Adipose tissue (tissue), 3 donors: ENCODE results near the gene BTF3. TPM values are rescaled to one million over a fixed set of nuclear protein-coding genes. Genes with fewer than 3 reads are reported as not detected.

Experiments used
- H3K27ac ChIP-seq: one replicate; pipeline ENCODE4 v1.5.1; 2013; ENCODE audit warnings: low read depth, low read length
- WGBS, 3 donors: extraction: QIAGEN DNeasy Blood & Tissue Kit; methylation state at CpG; one replicate each; pipeline ENCODE4 v1.1.7; 2013; 5-methylcytosine and 5-hydroxymethylcytosine counted together
- polyA plus RNA-seq, 3 donors: library from polyadenylated mRNA; stranded (reverse); fragments of 200-250 nt; gene quantifications; one replicate each; pipeline ENCODE4 v1.2.3, GENCODE V29; 2013
- donor health status: healthy with polysubstance abuse.
- donor health status: Bipolar disorder and iron deficiency.
- donor health status: healthy.

Gene BTF3
- polyA plus RNA-seq, 3 donors: 398 to 993 (median 677) TPM

DNA sequence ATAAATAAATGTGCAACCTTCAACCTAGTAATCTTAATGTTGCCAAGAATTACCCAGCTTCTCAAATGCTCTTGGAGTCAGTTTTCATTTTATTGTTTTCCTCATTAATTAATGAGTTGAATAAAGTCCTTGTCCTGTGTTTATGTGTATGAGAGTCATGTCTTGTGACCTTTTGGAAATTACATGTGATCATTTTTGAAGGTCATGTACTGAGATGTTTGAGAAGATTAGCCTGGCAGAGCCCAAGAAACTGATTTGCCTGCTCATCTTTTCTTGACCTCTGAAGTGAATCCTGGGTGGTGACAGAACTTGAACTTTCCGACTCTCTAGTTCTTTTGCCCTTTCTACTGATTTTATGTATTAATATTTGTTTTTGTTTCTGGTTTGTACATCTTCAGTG, 51.8 kb downstream of the BTF3 start:
- H3K27ac ChIP-seq: no peak overlapping the region
- 74 to 89% (median 88%) methylated on average over 1 of the region's 1 CpG for WGBS, 3 donors

DNA sequence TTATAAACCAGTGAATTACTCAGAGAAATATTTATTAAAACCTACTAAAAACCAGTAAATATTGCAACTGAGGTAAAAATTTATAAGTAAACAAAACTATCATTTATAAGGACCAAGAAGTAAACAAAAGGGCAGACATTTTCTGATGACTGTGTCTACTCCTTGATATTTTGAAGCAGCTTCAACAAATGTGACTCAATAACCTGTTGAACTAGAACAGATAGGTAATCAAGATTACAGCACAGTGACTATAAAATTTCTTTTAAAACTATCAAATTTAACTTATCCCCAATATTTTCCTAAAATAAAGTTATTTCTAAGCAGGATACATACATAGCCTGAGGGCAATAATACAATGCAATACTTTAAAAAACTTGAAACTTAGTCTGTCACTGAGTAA, 54.4 kb downstream of the BTF3 start:
- no peak overlapping the region for H3K27ac ChIP-seq

Other genes with a start within 250 kb of the BTF3 start
- gene FOXD1, start 49.7 kb upstream of the BTF3 start, polyA plus RNA-seq: under 1 TPM; 0.05 to 0.34 (median 0.31) TPM
- 10 to 100 TPM in 1 of 3 donors, 1 to 10 TPM in 2; 8.1 to 11.7 (median 9.4) TPM for gene ANKRA2, start 67.2 kb downstream of the BTF3 start, polyA plus RNA-seq
- 1 to 10 TPM; 2.3 to 9.1 (median 3.3) TPM for gene UTP15, start 67.3 kb downstream of the BTF3 start, polyA plus RNA-seq
- gene ARHGEF28, start 127.8 kb downstream of the BTF3 start, polyA plus RNA-seq: 10 to 100 TPM in 1 of 3 donors, 1 to 10 TPM in 2; 1.9 to 11.6 (median 5.5) TPM